Lung microvascular endothelial cell (primary cell): ENCODE data around the gene EPS15. TPM values are rescaled to one million over a fixed set of nuclear protein-coding genes. Genes with fewer than 3 reads are reported as not detected.
"Not testable (repeated sequence)": the region's sequence is repeated elsewhere in the genome, so short reads cannot be mapped to it uniquely, and the experiment has no call there.

Experiments
- DNase-seq, 2 donors: peaks; one replicate each; pipeline versions ENCODE4 v3.0.0 to v3.0.0-alpha.2; 2010; ENCODE audit warnings: low read depth in 2 of 2
- total RNA-seq: library from RNA; depleted of rRNA; stranded (reverse); fragments of >200 nt; gene quantifications from 2 replicates; pipeline ENCODE4 v1.2.1, GENCODE V29; 2014

EPS15 gene
- 51.2 and 83.1 TPM in 2 replicates for total RNA-seq

- DNase-seq: peak; percentile 82 to 87
Measured at GRCh38 chr1:51519048-51519864, at the start of gene EPS15. EPS15 (minus strand) TSS chr1:51519266; CDS start chr1:51519231, 35 bp downstream.

- DNase-seq: no peak
Measured at GRCh38 chr1:51568231-51568935, 49.3 kb upstream of the EPS15 start.

- DNase-seq: peak; percentile 10 to 78
Measured at GRCh38 chr1:51567653-51568052, 48.6 kb upstream of the EPS15 start.

GRCh38 chr1:51566260-51566659 lies 47.2 kb upstream of the EPS15 start:
- DNase-seq: no peak

- no peak for DNase-seq
Measured at GRCh38 chr1:51565009-51565408, 45.9 kb upstream of the EPS15 start.

- peak in 1 of 2 donors; percentile 55 for DNase-seq
Measured at GRCh38 chr1:51564124-51564523, 45.1 kb upstream of the EPS15 start.

GRCh38 chr1:51561702-51562101 lies 42.6 kb upstream of the EPS15 start:
- no peak for DNase-seq

- not testable (repeated sequence) for DNase-seq
Measured at GRCh38 chr1:51560895-51561294, 41.8 kb upstream of the EPS15 start.

- DNase-seq: no peak
Measured at GRCh38 chr1:51560034-51560433, 41.0 kb upstream of the EPS15 start.

- DNase-seq: no peak
Measured at GRCh38 chr1:51559501-51559900, 40.4 kb upstream of the EPS15 start.

GRCh38 chr1:51559064-51559500 lies 40.0 kb upstream of the EPS15 start:
- no peak for DNase-seq

- peak; percentile 16 to 59 for DNase-seq
Measured at GRCh38 chr1:51558375-51558924, 39.4 kb upstream of the EPS15 start.

GRCh38 chr1:51557168-51557567 lies 38.1 kb upstream of the EPS15 start:
- no peak for DNase-seq

GRCh38 chr1:51555866-51556619 lies 37.0 kb upstream of the EPS15 start:
- no peak for DNase-seq

- no peak for DNase-seq
Measured at GRCh38 chr1:51553911-51554310, 34.8 kb upstream of the EPS15 start.

- no peak for DNase-seq
Measured at GRCh38 chr1:51552929-51553807, 34.1 kb upstream of the EPS15 start.

- DNase-seq: no peak
Measured at GRCh38 chr1:51551848-51552296, 32.8 kb upstream of the EPS15 start.

GRCh38 chr1:51551081-51551480 lies 32.0 kb upstream of the EPS15 start:
- peak in 1 of 2 donors; percentile 23 for DNase-seq

- DNase-seq: peak in 1 of 2 donors; percentile 40
Measured at GRCh38 chr1:51549901-51550300, 30.8 kb upstream of the EPS15 start.

GRCh38 chr1:51549016-51549619 lies 30.1 kb upstream of the EPS15 start:
- peak; percentile 70 to 86 for DNase-seq
